HCT116 (cell line): Measurements from ENCODE around the gene FAM227A.

Experiments used
- CEBPB ChIP-seq: IDR thresholded peaks from 2 replicates; pipeline ENCODE4 v1.6.1; 2012; ENCODE audit warnings: low read depth
- ELF1 ChIP-seq: IDR thresholded peaks from 2 replicates; pipeline ENCODE4 v1.6.1; 2012; ENCODE audit warnings: low read depth, borderline replicate concordance
- EZH2 ChIP-seq: fragments of 200-600 bp; sonication (generic); IDR thresholded peaks from 2 replicates; pipeline ENCODE4 v1.6.1; 2017; ENCODE audit warnings: antibody characterized with exemption, mixed run types
- EZH2phosphoT487 ChIP-seq: fragments of 200-600 bp; IDR thresholded peaks from 2 replicates; pipeline ENCODE4 v1.6.1; 2018; ENCODE audit warnings: antibody characterized with exemption, borderline replicate concordance
- POLR2A ChIP-seq: IDR thresholded peaks from 2 replicates; pipeline ENCODE4 v1.7.0; 2011; ENCODE audit warnings: borderline replicate concordance; ENCODE audit not compliant: insufficient read depth, insufficient read length; ENCODE audit errors: extremely low read depth
- SRF ChIP-seq: IDR thresholded peaks from 2 replicates; pipeline ENCODE4 v1.6.1; 2012; ENCODE audit warnings: low read depth
- ZNF274 ChIP-seq: fragments of 200-500 bp; sonication (Bioruptor generic); IDR thresholded peaks from 2 replicates; pipeline ENCODE4 v1.6.1; 2014; ENCODE audit warnings: mild to moderate bottlenecking, low read depth, low read length, inconsistent platforms
- TF ChIP-seq, protein P1 (sequence below), 3 experiments: fragments of 200-600 bp in 1 of 3; sonication (generic) in 1 of 3; IDR thresholded peaks in 2 of 3; conservative IDR thresholded peaks in 1 of 3; 2 replicates each; pipeline ENCODE4 v1.5.1; 2012 to 2017; ENCODE audit warnings: low read depth in 2 of 3, low read length in 2 of 3, antibody characterized with exemption in 1 of 3, borderline replicate concordance in 1 of 3, control low read depth in 1 of 3, mild to moderate bottlenecking in 1 of 3, mixed read lengths in 1 of 3, mixed run types in 1 of 3, moderate library complexity in 1 of 3; ENCODE audit not compliant: insufficient read depth in 1 of 3
- TF ChIP-seq, protein P2 (sequence below): IDR thresholded peaks from 2 replicates; pipeline ENCODE4 v1.6.1; 2012

DNA sequence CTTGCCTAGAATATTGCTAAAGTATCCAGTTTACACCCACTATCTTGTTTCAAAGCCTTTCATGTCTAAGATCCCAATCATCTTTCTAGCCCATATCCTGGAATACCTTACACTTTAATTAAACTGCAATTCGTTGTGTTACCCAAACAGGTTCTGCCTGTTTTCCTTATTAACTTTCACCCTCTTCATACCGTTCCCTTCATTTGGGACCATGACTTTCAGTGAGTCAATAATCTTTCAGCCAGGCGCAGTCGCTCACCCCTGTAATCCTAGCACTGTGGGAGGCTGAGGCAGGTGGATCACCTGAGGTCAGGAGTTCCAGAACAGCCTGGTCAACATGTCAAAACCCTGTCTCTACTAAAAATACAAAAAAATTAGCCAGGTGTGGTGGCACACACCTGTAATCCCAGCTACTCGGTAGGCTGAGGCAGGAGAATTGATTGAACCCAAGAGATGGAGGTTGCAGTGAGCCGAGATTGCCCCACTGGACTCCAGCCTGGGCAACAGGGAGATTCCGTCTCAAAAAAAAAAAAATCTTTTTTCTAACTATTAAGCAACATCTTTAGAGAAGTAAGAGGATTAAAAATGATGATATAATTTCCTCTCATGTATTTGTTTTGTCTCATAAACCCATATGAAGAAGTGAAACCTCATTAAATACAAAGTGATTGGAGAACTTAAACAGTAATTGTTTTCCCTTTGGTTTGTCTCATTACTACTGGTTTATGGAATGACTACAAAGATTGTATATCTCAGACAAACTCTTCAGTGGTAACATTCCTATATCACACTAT is 106.9 kb downstream of the FAM227A start:
- TF ChIP-seq SRF, result no peak
- no peak for TF ChIP-seq POLR2A
- no peak for TF ChIP-seq CEBPB
- TF ChIP-seq, protein P1, sequence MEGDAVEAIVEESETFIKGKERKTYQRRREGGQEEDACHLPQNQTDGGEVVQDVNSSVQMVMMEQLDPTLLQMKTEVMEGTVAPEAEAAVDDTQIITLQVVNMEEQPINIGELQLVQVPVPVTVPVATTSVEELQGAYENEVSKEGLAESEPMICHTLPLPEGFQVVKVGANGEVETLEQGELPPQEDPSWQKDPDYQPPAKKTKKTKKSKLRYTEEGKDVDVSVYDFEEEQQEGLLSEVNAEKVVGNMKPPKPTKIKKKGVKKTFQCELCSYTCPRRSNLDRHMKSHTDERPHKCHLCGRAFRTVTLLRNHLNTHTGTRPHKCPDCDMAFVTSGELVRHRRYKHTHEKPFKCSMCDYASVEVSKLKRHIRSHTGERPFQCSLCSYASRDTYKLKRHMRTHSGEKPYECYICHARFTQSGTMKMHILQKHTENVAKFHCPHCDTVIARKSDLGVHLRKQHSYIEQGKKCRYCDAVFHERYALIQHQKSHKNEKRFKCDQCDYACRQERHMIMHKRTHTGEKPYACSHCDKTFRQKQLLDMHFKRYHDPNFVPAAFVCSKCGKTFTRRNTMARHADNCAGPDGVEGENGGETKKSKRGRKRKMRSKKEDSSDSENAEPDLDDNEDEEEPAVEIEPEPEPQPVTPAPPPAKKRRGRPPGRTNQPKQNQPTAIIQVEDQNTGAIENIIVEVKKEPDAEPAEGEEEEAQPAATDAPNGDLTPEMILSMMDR (IDR thresholded peaks at IDR 0.05 in 2 of 3, conservative IDR thresholded peaks at IDR 0.05 in 1 of 3; ENCODE audit: borderline replicate concordance in 1 of 3, insufficient read depth in 1 of 3, low read depth in 2 of 3, low read length in 2 of 3), result no peak
- TF ChIP-seq, protein P2, sequence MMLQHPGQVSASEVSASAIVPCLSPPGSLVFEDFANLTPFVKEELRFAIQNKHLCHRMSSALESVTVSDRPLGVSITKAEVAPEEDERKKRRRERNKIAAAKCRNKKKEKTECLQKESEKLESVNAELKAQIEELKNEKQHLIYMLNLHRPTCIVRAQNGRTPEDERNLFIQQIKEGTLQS, result no peak
- no peak for TF ChIP-seq EZH2
- no peak for TF ChIP-seq EZH2phosphoT487
- no peak for TF ChIP-seq ZNF274
- no peak for TF ChIP-seq ELF1
